ENCODE measurements around the gene GPC6.

Gene GPC6

GRCh38 chr13:94280845-94281244, 1054.2 kb downstream of the GPC6 start:
- TF ChIP-seq, protein P1, sequence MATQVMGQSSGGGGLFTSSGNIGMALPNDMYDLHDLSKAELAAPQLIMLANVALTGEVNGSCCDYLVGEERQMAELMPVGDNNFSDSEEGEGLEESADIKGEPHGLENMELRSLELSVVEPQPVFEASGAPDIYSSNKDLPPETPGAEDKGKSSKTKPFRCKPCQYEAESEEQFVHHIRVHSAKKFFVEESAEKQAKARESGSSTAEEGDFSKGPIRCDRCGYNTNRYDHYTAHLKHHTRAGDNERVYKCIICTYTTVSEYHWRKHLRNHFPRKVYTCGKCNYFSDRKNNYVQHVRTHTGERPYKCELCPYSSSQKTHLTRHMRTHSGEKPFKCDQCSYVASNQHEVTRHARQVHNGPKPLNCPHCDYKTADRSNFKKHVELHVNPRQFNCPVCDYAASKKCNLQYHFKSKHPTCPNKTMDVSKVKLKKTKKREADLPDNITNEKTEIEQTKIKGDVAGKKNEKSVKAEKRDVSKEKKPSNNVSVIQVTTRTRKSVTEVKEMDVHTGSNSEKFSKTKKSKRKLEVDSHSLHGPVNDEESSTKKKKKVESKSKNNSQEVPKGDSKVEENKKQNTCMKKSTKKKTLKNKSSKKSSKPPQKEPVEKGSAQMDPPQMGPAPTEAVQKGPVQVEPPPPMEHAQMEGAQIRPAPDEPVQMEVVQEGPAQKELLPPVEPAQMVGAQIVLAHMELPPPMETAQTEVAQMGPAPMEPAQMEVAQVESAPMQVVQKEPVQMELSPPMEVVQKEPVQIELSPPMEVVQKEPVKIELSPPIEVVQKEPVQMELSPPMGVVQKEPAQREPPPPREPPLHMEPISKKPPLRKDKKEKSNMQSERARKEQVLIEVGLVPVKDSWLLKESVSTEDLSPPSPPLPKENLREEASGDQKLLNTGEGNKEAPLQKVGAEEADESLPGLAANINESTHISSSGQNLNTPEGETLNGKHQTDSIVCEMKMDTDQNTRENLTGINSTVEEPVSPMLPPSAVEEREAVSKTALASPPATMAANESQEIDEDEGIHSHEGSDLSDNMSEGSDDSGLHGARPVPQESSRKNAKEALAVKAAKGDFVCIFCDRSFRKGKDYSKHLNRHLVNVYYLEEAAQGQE (tag by site-specific recombination; IDR thresholded peaks at IDR 0.05) = peak; percentile 87
- TF ChIP-seq, protein P2, sequence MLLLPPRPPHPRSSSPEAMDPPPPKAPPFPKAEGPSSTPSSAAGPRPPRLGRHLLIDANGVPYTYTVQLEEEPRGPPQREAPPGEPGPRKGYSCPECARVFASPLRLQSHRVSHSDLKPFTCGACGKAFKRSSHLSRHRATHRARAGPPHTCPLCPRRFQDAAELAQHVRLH (tag by site-specific recombination; IDR thresholded peaks at IDR 0.05) = no peak
- TF ChIP-seq ZNF239 (tag by site-specific recombination; IDR thresholded peaks at IDR 0.05) = no peak
- H3K36me3 ChIP-seq (ENCODE audit: control insufficient read depth in 2 of 2, insufficient read depth in 1 of 2, low read length in 2 of 2) = no peaks in the 10 kb centered on the region
- no peak overlapping the region for H3K27ac ChIP-seq (ENCODE audit: extremely low read depth, low read depth, low read length)
- no peak overlapping the region for H3K4me3 ChIP-seq (ENCODE audit: low read depth, low read length)
- no peaks in the 10 kb centered on the region for H3K9me3 ChIP-seq (ENCODE audit: control insufficient read depth, insufficient read depth, low read depth, low read length)
- CTCF ChIA-PET = no interaction called here
- H3K4me1 ChIP-seq (ENCODE audit: control insufficient read depth, insufficient read depth, low read length) = no peaks in the 10 kb centered on the region
- POLR2A ChIA-PET = no interaction called here

GRCh38 chr13:94286581-94286980, 1060.0 kb downstream of the GPC6 start:
- Histone ChIP-seq H3K4me3 (ENCODE audit: low read depth, low read length) (no peak overlapping the region), H3K4me1 (ENCODE audit: control insufficient read depth, insufficient read depth, low read length) (no peaks in the 10 kb centered on the region), H3K27ac (ENCODE audit: extremely low read depth, low read depth, low read length) (no peak overlapping the region), H3K36me3 (ENCODE audit: control insufficient read depth in 2 of 2, insufficient read depth in 1 of 2, low read length in 2 of 2) (no peaks in the 10 kb centered on the region), H3K9me3 (ENCODE audit: control insufficient read depth, insufficient read depth, low read depth, low read length) (no peaks in the 10 kb centered on the region)
- ChIA-PET CTCF (no interaction called here), POLR2A (no interaction called here)
- TF ChIP-seq ZNF776 (tag by site-specific recombination; IDR thresholded peaks at IDR 0.05; ENCODE audit: borderline replicate concordance) (no peak), ZNF645 (tag by site-specific recombination; IDR thresholded peaks at IDR 0.05) (no peak), ZNF624 (tag by site-specific recombination; IDR thresholded peaks at IDR 0.05) (no peak), ZBTB7A (tag by site-specific recombination; IDR thresholded peaks at IDR 0.05; ENCODE audit: low read depth) (no peak), ZNF830 (tag by site-specific recombination; IDR thresholded peaks at IDR 0.05; ENCODE audit: low read depth) (no peak), ZSCAN30 (tag by site-specific recombination; IDR thresholded peaks at IDR 0.05) (no peak), PRDM1 (tag by site-specific recombination; IDR thresholded peaks at IDR 0.05) (no peak), ZNF362 (tag by site-specific recombination; IDR thresholded peaks at IDR 0.05) (no peak), ZNF366 (tag by site-specific recombination; conservative IDR thresholded peaks at IDR 0.05) (no peak), ZNF707 (tag by site-specific recombination; IDR thresholded peaks at IDR 0.05) (no peak), ZNF221 (tag by site-specific recombination; IDR thresholded peaks at IDR 0.05; ENCODE audit: borderline replicate concordance) (no peak), ZNF157 (tag by site-specific recombination; IDR thresholded peaks at IDR 0.05) (no peak), ZNF423 (tag by site-specific recombination; IDR thresholded peaks at IDR 0.05) (no peak)
- TF ChIP-seq, protein P3, sequence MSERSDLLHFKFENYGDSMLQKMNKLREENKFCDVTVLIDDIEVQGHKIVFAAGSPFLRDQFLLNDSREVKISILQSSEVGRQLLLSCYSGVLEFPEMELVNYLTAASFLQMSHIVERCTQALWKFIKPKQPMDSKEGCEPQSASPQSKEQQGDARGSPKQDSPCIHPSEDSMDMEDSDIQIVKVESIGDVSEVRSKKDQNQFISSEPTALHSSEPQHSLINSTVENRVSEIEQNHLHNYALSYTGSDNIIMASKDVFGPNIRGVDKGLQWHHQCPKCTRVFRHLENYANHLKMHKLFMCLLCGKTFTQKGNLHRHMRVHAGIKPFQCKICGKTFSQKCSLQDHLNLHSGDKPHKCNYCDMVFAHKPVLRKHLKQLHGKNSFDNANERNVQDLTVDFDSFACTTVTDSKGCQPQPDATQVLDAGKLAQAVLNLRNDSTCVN (tag by site-specific recombination; optimal IDR thresholded peaks at IDR 0.05) = no peak
